Measurements from ENCODE around the gene SIK1.

The SIK1 gene

DNA sequence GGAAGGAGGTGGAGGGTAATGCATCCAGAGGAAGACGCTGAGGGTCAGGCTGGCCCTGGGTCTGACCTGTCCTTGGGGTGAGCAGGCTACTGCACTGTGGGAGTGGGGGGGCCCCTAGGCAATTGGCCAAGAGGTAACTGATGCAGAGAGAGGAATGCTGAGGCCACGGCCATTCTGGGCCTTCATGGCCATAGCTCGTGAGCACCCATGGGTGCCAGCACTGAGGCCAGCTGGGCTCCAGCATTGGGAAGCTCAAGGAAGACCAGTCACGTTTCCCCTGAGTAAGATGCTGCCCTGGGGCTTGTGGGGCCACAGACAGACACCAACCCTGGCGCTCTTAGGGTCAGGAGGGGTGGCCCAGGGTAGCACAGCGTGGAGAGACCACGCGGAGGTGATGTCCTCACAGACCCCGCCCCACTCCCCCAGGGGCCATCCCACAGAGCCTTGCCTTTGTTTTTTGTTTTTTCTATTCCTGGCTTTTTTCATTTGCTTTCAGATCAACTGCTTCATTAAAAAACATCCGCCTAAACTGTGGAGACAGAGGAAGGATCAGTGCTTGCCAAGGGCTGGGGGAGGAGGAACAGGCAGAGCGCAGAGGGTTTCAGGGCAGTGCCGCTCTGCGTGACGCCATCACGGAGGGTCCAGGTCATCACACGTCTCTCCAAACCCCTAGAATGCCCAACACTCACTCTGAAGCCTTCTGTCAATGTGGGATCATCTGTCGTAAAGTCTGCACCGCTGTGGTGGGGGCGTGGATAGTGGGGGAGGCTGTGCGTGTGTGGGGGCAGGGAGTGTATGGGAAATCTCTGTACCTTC is 61.1 kb downstream of the SIK1 start:
- no peak for DNase-seq

DNA sequence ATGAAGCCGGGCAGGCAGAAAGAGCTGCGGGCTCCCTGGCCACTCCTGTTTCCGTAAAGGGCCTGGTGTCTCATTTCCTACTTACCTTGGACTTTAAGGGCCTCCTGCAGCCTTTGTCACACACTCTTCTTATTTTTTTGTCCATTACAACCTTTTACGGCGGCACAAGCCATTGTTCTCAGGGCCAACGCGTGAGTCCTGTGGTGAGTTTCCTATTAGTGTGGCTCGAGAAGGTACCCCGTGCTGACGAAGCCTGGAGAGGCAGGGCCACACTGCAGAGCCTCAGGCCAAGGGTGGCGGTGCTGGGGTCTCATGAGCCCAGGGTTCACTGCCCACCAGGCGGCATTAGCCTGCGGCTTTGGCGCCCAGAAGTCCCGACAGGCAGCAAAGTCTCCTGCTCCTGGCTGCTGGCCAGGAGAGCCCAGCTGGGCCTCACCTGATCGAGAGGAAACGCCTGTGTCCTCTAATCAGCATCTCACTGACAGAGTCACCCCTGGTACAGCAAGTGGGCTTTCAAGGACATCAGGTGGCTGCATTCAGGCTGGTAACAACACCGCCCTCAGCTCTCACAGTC is 62.0 kb downstream of the SIK1 start:
- DNase-seq = no peak

All from 8988T (cell line).